GM21526 (cell line): ENCODE data around the gene LYSMD2.
A peak's percentile ranks its signal among the peaks of the same experiment; 100 is the strongest.
"Not testable (repeated sequence)": the region's sequence is repeated elsewhere in the genome, so short reads cannot be mapped to it uniquely, and the experiment has no call there.

Experiments used
- ATAC-seq: cut with Tn5 transposase; IDR thresholded peaks from one replicate; pipeline ENCODE4 v1.9.1; 2021; ENCODE audit warnings: moderate library complexity; ENCODE audit not compliant: unreplicated experiment, low FRiP score

LYSMD2 gene, protein sequence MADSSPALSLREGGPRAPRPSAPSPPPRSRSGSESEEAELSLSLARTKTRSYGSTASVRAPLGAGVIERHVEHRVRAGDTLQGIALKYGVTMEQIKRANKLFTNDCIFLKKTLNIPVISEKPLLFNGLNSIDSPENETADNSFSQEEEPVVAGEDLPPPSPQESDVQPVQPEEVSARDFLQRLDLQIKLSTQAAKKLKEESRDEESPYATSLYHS

DNA sequence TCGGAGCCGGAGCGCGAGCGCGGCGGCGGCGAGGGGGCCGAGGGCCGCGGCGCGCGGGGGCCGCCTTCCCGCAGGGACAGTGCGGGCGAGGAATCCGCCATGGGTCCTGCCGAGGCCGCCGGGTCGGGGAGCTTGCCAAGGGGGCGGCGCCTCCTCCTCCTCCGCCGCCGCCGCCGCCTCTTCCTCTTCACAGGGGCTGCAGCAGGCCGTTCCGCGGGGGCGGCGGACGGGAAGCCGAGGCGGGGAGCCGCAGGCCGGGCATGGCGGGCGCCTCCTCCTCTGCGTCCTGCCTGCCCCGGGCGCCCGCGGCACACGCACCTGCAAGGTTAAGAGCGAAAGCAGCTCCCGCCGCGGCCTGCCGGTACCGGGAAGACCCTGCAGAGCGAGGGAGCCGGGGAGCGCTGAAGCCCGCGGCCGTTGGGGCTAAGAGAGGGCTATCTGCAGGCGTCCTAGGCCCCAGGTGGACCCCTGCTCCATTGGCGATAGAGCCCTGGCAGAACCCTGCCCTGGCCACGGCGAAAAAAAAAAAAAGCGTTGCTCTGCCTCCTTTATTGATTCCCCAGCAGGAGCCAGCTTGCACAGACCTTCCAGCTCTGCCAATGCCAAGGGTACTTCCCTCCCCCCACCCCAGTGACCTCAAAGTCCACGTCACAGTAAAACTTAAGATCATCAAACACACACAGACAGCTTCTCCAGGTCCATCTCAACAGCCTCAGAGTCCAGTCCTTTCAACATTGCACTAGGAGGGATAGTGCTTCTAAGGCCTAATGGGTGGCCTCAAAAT is at the start of gene LYSMD2:
LYSMD2 (minus strand) TSS at position 134 of the 784 bp plus-strand sequence; CDS start at position 101, 33 bp downstream.
- peak; percentile 39 for ATAC-seq

DNA sequence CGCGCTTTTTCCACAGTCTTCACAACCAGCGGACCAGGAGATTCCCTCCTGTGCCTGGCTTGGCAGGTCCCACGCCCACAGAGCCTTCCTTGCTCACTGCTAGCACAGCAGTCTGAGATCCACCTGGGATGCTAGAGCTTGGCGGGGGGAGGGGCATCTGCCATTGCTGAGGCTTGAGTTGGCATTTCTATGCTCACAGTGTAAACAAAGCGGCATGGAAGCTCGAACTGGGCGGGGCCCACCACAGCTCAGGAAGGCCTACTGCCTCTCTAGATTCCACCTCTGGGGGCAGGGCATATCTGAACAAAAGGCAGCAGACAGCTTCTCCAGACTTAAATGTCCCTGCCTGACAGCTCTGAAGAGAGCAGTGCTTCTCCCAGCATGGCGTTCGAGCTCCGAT is 49.7 kb upstream of the LYSMD2 start:
- not testable (repeated sequence) for ATAC-seq

DNA sequence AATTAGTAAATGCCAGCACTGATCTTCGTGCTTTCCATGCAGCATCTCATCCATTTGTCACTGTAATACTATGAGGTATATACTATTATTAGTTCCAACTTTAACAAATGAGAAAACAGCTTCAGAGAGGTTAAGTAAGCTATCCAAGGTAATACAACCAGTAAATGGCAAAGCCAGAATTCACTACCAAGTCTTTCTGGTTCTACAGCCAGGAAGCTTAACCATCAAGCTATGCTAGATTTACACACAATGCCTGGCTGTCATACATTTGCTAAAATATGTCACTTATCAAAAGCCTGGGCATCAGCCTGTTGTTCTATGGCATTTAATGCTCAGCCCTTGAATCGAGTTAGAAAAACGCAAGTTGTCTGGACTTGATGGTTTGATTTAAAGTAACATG is 46.5 kb upstream of the LYSMD2 start:
- no peak for ATAC-seq

DNA sequence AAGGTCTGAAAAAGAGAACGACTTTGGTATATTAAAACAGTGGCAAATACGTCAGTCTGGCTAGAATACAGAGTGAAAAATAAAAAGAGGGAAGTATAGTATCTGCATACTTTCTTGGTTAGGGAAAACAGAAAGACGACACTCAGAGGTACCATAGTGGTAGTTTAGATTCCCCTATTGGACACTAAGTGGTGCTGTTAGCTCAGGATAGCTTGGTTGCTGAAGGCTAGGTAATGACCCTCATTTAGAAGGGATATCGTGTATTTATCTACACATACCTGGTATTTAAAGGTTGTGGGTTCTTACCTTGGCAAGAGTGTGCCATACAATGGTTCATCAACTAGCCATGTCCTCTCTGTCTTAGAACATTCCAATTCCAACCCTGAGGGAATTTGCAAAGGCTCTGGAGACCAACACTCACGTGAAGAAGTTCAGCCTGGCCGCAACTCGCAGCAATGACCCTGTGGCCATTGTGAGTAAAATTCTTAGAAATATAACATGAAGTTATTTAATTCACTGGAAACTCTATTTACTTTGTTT is 45.0 kb upstream of the LYSMD2 start:
- ATAC-seq = no peak

DNA sequence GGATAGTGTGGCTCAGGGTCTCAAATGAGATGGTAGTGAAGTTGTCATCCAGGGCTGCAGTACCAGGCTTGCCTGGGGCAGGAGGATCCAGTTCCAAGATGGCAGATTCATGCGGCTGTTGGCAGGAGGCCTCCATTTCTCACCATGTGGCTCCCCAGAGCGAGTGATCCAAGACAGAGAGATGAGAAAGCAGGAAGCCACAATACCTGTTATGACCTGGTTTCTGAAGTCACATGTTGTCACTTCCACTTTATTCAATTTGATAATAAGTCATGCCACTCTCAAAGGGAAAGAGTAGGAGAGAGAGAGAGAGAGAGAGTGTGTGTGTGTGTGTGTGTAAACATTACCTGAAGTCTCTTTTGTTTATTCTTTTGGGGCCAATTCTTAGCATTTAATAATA is 44.1 kb upstream of the LYSMD2 start:
- no peak for ATAC-seq

- ATAC-seq = no peak
Observed at GRCh38 chr15:51780636-51781035, 43.2 kb upstream of the LYSMD2 start.

DNA sequence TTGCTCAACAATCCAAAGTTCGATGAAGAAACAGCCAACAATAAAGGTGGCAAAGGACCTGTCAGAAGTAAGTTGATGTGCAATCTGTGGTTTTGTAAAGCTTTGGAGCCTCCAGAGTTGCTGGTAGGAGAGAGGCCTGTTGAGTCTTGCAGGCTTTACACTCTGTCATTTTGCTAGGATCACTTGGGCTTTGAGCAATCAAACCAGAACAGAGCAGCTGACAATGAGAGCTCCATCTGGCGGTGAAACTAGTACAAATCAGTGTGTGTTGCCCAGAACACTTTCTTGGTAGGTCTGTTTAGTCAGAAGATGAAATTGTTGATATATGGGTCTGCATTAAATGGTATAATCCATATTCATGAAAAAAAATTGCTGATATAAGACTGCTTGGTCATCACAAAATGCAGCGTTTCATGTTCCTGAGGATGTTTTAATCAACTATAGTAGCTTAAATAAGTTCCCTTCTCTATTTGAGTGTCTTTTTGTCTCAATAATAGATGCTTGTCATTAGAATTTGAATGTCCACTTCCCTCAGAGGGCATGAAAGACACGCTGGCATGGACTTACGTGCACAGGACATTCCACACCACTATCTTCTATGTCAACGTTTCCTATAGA is 39.6 kb upstream of the LYSMD2 start:
- ATAC-seq = no peak

- ATAC-seq = no peak
Observed at GRCh38 chr15:51775967-51776816, 38.7 kb upstream of the LYSMD2 start.

GRCh38 chr15:51774916-51775315 is 37.5 kb upstream of the LYSMD2 start:
- ATAC-seq = no peak

DNA sequence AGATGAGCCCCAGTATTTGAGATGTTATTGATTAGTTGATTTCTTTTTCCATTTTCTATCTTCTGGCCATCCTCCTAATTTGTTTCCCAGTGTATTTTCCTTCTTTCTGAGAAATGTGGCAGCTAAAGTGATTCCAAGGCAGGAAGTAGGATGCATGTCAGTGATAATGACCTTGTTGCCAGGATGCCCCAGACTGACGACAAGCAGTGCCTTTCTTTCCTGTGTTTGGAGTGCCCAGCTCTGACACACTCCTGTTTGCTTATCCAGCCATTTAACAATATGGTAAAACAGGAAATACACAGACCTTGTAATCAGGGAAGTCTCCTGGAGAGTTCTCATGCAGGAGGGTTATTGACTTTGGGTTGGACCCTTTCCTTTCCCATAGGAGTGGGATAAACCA is 34.3 kb upstream of the LYSMD2 start:
- ATAC-seq = no peak

DNA sequence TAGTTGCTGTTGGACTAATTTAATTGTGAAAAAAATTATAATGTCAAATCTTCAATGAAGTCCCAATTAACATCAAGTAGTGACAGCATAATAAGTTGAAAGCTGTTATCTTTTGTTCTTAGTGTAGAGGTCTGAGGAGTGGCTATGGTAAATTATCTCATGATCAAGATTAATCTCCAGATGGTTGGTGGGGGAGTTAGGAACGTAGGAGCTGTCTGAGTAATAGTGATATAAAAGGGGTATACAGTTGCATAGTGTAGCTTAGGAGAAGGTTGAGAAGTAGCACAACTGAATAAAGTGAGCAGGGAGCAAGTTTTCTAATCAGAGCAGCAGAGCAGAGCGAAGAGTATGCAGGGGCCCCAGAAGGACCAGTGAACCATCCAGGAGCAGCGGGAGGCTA is 33.4 kb upstream of the LYSMD2 start:
- ATAC-seq = no peak

DNA sequence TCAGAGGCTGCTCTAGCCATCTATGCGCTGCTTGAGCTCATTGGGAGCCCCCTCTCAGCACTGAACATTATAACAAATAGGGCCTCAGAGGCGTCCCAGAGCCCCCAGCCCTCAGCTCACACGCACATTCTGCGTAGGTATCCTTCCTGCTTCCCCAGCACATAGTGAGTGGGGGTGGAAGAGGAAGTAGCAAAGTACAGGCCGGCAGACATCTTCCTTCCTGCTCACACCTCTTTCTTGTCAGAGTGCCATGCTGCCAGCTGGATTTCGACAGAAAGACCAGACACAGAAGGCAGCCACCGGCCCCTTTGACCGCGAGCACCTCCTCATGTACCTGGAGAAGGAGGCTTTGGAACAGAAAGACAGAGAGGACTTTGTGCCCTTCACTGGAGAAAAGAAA is 30.6 kb upstream of the LYSMD2 start:
- ATAC-seq = no peak

- no peak for ATAC-seq
Observed at GRCh38 chr15:51766341-51766740, 28.9 kb upstream of the LYSMD2 start.

- no peak for ATAC-seq
Observed at GRCh38 chr15:51765751-51766150, 28.3 kb upstream of the LYSMD2 start.

GRCh38 chr15:51760805-51761204 is 23.4 kb upstream of the LYSMD2 start:
- ATAC-seq = no peak

GRCh38 chr15:51759557-51760070 is 22.2 kb upstream of the LYSMD2 start:
- no peak for ATAC-seq

DNA sequence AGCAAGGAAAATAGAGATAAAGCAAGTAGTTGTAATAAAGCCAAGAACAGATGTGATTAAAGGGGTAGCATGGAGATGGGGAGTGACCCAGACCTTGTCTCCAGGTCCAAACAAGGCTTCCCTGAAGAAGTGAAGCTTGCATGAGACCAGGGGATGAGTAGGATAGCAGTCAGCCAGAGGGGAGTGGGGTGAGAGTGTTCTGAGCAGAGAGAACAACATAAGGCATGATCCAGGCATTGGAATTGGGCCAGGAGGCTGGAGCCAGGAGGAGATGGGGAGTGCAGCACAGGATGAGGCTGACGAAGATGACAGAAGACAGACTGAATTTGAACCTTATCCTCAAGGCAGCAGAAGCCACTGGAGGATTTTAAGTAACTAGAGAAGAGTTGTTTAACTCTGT is 21.2 kb upstream of the LYSMD2 start:
- ATAC-seq = no peak

GRCh38 chr15:51757450-51757849 is 20.0 kb upstream of the LYSMD2 start:
- ATAC-seq = no peak

DNA sequence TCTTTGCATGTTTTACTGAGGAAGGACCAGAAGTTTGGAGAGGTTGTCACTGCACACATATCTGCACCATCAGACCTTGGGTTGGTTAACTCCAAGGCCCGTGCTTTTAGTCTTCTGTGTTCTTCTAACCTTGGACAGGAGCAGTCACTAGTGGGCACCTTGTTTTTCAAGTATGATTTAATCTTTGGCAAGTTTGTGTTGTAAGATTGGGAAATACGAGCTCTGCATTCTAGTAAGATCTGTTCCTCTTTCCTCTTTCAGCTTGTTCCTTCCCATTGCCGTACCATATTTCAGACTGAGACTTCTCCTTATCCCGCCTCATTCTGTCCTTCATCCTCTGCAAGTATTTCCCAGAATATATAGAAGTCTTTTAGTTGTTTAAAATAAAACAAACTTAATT is 19.0 kb upstream of the LYSMD2 start:
- ATAC-seq = no peak

- no peak for ATAC-seq
Observed at GRCh38 chr15:51755790-51756189, 18.3 kb upstream of the LYSMD2 start.
